Measurements from ENCODE around the gene ADIG. TPM values are rescaled to one million over a fixed set of nuclear protein-coding genes. Genes with fewer than 3 reads are reported as not detected.

ADIG gene
- total and polyA plus RNA-seq, 2 of the 13 experiments (the other 11 are each of a cell fraction or from before 2014, with no cell fraction given) = 0.15 TPM; not detected in 1

GRCh38 chr20:38585404-38586180 lies 4.6 kb downstream of the ADIG start (continued):
- TF ChIP-seq ZNF776 (CRISPR knock-in tag; IDR thresholded peaks at IDR 0.05) (peak; percentile 72), ZNF740 (CRISPR knock-in tag; IDR thresholded peaks at IDR 0.05) (no peak), ZKSCAN5 (CRISPR knock-in tag; IDR thresholded peaks at IDR 0.05) (peak; percentile 88; the same call in 1 of the 2 replicates), KAT7 (CRISPR knock-in tag; IDR thresholded peaks at IDR 0.05; ENCODE audit: borderline replicate concordance) (peak; percentile 53; the same call in 1 of the 2 replicates), ISL2 (CRISPR knock-in tag; IDR thresholded peaks at IDR 0.05) (peak; percentile 65; the same call in 1 of the 2 replicates), PPARG (CRISPR knock-in tag; conservative IDR thresholded peaks at IDR 0.05) (peak; percentile 71), NRL (CRISPR knock-in tag; IDR thresholded peaks at IDR 0.05; ENCODE audit: borderline replicate concordance) (peak; percentile 67), ZFYVE20 (CRISPR knock-in tag; IDR thresholded peaks at IDR 0.05; ENCODE audit: borderline replicate concordance, low read depth) (no peak), GABPA (IDR thresholded peaks at IDR 0.05; ENCODE audit: low read depth, low read length) (peak; percentile 54), GABPA (CRISPR knock-in tag; IDR thresholded peaks at IDR 0.05; ENCODE audit: low read depth) (peak; percentile 82), ELF1 (CRISPR knock-in tag; IDR thresholded peaks at IDR 0.05) (peak; percentile 76), DR1 (CRISPR knock-in tag; IDR thresholded peaks at IDR 0.05) (peak; percentile 51; the same call in 1 of the 2 replicates), SP1 (IDR thresholded peaks at IDR 0.05) (no peak), SP1 (CRISPR knock-in tag; IDR thresholded peaks at IDR 0.05) (0 out of 2 replicates have a peak, but pooled peaks have one; percentile 17), GZF1 (CRISPR knock-in tag; IDR thresholded peaks at IDR 0.05) (0 out of 2 replicates have a peak, but pooled peaks have one; percentile 24), MEIS1 (CRISPR knock-in tag; IDR thresholded peaks at IDR 0.05; ENCODE audit: borderline replicate concordance) (peak; percentile 98), SAFB2 (CRISPR knock-in tag; IDR thresholded peaks at IDR 0.05; ENCODE audit: borderline replicate concordance, low read depth) (peak; percentile 29; the same call in 1 of the 2 replicates), ELF4 (CRISPR knock-in tag; IDR thresholded peaks at IDR 0.05; ENCODE audit: borderline replicate concordance) (peak; percentile 72; the same call in 1 of the 2 replicates), ZNF136 (CRISPR knock-in tag; IDR thresholded peaks at IDR 0.05; ENCODE audit: low read depth) (peak; percentile 66; the same call in 1 of the 2 replicates), ZNF629 (CRISPR knock-in tag; conservative IDR thresholded peaks at IDR 0.05) (peak; percentile 33; the same call in 1 of the 2 replicates), NR2F1 (CRISPR knock-in tag; IDR thresholded peaks at IDR 0.05) (peak; percentile 40 to 71; a peak in 2 of 4 replicates), ARID2 (CRISPR knock-in tag; IDR thresholded peaks at IDR 0.05; ENCODE audit: borderline replicate concordance) (peak; percentile 34), PHF20 (CRISPR knock-in tag; IDR thresholded peaks at IDR 0.05) (no peak; the same call in 1 of the 2 replicates), ZNF329 (CRISPR knock-in tag; IDR thresholded peaks at IDR 0.05; ENCODE audit: low read depth) (0 out of 2 replicates have a peak, but pooled peaks have one; percentile 2), ZNF788 (CRISPR knock-in tag; IDR thresholded peaks at IDR 0.05; ENCODE audit: borderline replicate concordance) (peak; percentile 85; the same call in 1 of the 2 replicates), ZNF576 (CRISPR knock-in tag; IDR thresholded peaks at IDR 0.05) (no peak), MIER2 (CRISPR knock-in tag; IDR thresholded peaks at IDR 0.05) (peak; percentile 78; the same call in 1 of the 2 replicates)

All from HepG2 (cell line).